Activated T-helper 2 cell treated with anti-CD3 and anti-CD28 coated beads, Interferon-gamma antibody, Interleukin-2, Interleukin-4, amounts not matched to agents 10 μg/mL and 5 μg/mL and 100 μg/mL, durations not matched to agents 14 hours and 24 hours and 36 hours (primary cell): Measurements from ENCODE around the gene SORCS2. TPM values are rescaled to one million over a fixed set of nuclear protein-coding genes. Genes with fewer than 3 reads are reported as not detected.

Experiments used
- DNase-seq: peaks from one replicate; pipeline ENCODE4 v3.0.0; 2021; ENCODE audit warnings: low spot score
- H3K27ac Mint-ChIP-seq: one replicate; pipeline ENCODE4 v1.8.0; 2021; ENCODE audit warnings: mixed read lengths
- H3K27me3 Mint-ChIP-seq: one replicate; pipeline ENCODE4 v1.8.0; 2021; ENCODE audit warnings: low read depth, mixed read lengths
- H3K36me3 Mint-ChIP-seq: one replicate; pipeline ENCODE4 v1.8.0; 2021; ENCODE audit warnings: low read depth, mixed read lengths
- H3K4me1 Mint-ChIP-seq: one replicate; pipeline ENCODE4 v1.8.0; 2021; ENCODE audit warnings: low read depth, mixed read lengths
- H3K4me3 Mint-ChIP-seq: one replicate; pipeline ENCODE4 v1.8.0; 2021; ENCODE audit warnings: low read depth, mild to moderate bottlenecking, moderate library complexity, mixed read lengths
- H3K9me3 Mint-ChIP-seq: one replicate; pipeline ENCODE4 v1.8.0; 2021; ENCODE audit warnings: mixed read lengths
- intact Hi-C: fragments of 100-400 bp; cut with micrococcal nuclease; formaldehyde crosslinking; loops from one replicate; pipeline ENCODE4 v1.15.1; 2023
- total RNA-seq: library from RNA; stranded (reverse); gene quantifications from 2 replicates; pipeline ENCODE4 v1.2.3, GENCODE V29; 2022

SORCS2 gene
- total RNA-seq, 1 donor from 2014 or later, result 0.02 TPM

GRCh38 chr4:7616193-7616592, 423.9 kb downstream of the SORCS2 start:
- intact Hi-C loops, result no loop called here
- H3K4me3 Mint-ChIP-seq, result no peak overlapping the region
- no peak for DNase-seq

GRCh38 chr4:7618361-7618760, 426.0 kb downstream of the SORCS2 start:
- intact Hi-C loops, result no loop called here
- DNase-seq, result no peak
- no peak overlapping the region for H3K27ac Mint-ChIP-seq
- no peaks in the 10 kb centered on the region for H3K4me1 Mint-ChIP-seq
- H3K4me3 Mint-ChIP-seq, result no peak overlapping the region
- H3K9me3 Mint-ChIP-seq, result no peaks in the 10 kb centered on the region
- H3K36me3 Mint-ChIP-seq, result no peaks in the 10 kb centered on the region
- no peaks in the 10 kb centered on the region for H3K27me3 Mint-ChIP-seq

More at GRCh38 chr4:7616193-7616592, 423.9 kb downstream of the SORCS2 start:
- H3K4me1 Mint-ChIP-seq, result no peaks in the 10 kb centered on the region
- no peaks in the 10 kb centered on the region for H3K27me3 Mint-ChIP-seq
- no peaks in the 10 kb centered on the region for H3K36me3 Mint-ChIP-seq
- H3K9me3 Mint-ChIP-seq, result no peaks in the 10 kb centered on the region
- H3K27ac Mint-ChIP-seq, result no peak overlapping the region

GRCh38 chr4:7620086-7620813, 427.9 kb downstream of the SORCS2 start:
- Mint-ChIP-seq H3K4me1 (no peaks in the 10 kb centered on the region), H3K9me3 (no peaks in the 10 kb centered on the region), H3K36me3 (no peaks in the 10 kb centered on the region), H3K4me3 (no peak overlapping the region), H3K27me3 (no peaks in the 10 kb centered on the region), H3K27ac (no peak overlapping the region)
- DNase-seq, result no peak
- intact Hi-C loops, result no loop called here

- H3K9me3 Mint-ChIP-seq, result no peaks in the 10 kb centered on the region
- no peak overlapping the region for H3K27ac Mint-ChIP-seq
- no peaks in the 10 kb centered on the region for H3K36me3 Mint-ChIP-seq
- intact Hi-C loops, result no loop called here
- H3K4me3 Mint-ChIP-seq, result no peak overlapping the region
- no peak for DNase-seq
- no peaks in the 10 kb centered on the region for H3K27me3 Mint-ChIP-seq
- no peaks in the 10 kb centered on the region for H3K4me1 Mint-ChIP-seq
These were observed 428.5 kb downstream of the SORCS2 start for GRCh38 chr4:7620814-7621176.

GRCh38 chr4:7621252-7622035, 429.1 kb downstream of the SORCS2 start:
- H3K4me3 Mint-ChIP-seq, result no peak overlapping the region
- intact Hi-C loops, result no loop called here

GRCh38 chr4:7622371-7622770, 430.0 kb downstream of the SORCS2 start:
- Mint-ChIP-seq H3K27me3 (no peaks in the 10 kb centered on the region), H3K27ac (no peak overlapping the region), H3K36me3 (no peaks in the 10 kb centered on the region), H3K9me3 (no peaks in the 10 kb centered on the region), H3K4me3 (no peak overlapping the region), H3K4me1 (no peaks in the 10 kb centered on the region)
- intact Hi-C loops, result no loop called here
- no peak for DNase-seq

More at GRCh38 chr4:7621252-7622035, 429.1 kb downstream of the SORCS2 start:
- H3K4me1 Mint-ChIP-seq, result no peaks in the 10 kb centered on the region
- H3K27me3 Mint-ChIP-seq, result no peaks in the 10 kb centered on the region
- DNase-seq, result no peak
- no peaks in the 10 kb centered on the region for H3K9me3 Mint-ChIP-seq
- no peaks in the 10 kb centered on the region for H3K36me3 Mint-ChIP-seq
- no peak overlapping the region for H3K27ac Mint-ChIP-seq

- Mint-ChIP-seq H3K36me3 (no peaks in the 10 kb centered on the region), H3K27ac (no peak overlapping the region), H3K27me3 (no peaks in the 10 kb centered on the region), H3K4me1 (no peaks in the 10 kb centered on the region), H3K9me3 (no peaks in the 10 kb centered on the region), H3K4me3 (no peak overlapping the region)
- DNase-seq, result no peak
- intact Hi-C loops, result no loop called here
These were observed 431.1 kb downstream of the SORCS2 start for GRCh38 chr4:7623468-7623867.

GRCh38 chr4:7624396-7624980, 432.1 kb downstream of the SORCS2 start:
- Mint-ChIP-seq H3K9me3 (no peaks in the 10 kb centered on the region), H3K4me3 (no peak overlapping the region), H3K36me3 (no peaks in the 10 kb centered on the region), H3K27ac (no peak overlapping the region), H3K4me1 (no peaks in the 10 kb centered on the region), H3K27me3 (no peaks in the 10 kb centered on the region)
- intact Hi-C loops, result no loop called here
- DNase-seq, result no peak

- DNase-seq, result no peak
- Mint-ChIP-seq H3K9me3 (no peaks in the 10 kb centered on the region), H3K27ac (no peak overlapping the region), H3K4me1 (no peaks in the 10 kb centered on the region), H3K27me3 (no peaks in the 10 kb centered on the region), H3K4me3 (no peak overlapping the region), H3K36me3 (no peaks in the 10 kb centered on the region)
- intact Hi-C loops, result no loop called here
These were observed 432.7 kb downstream of the SORCS2 start for GRCh38 chr4:7625071-7625470.

- Mint-ChIP-seq H3K27ac (no peak overlapping the region), H3K4me1 (no peaks in the 10 kb centered on the region), H3K27me3 (peaks cover 3% of the 10 kb centered on the region), H3K36me3 (no peaks in the 10 kb centered on the region), H3K4me3 (no peak overlapping the region), H3K9me3 (no peaks in the 10 kb centered on the region)
- DNase-seq, result no peak
- intact Hi-C loops, result no loop called here
These were observed 434.2 kb downstream of the SORCS2 start for GRCh38 chr4:7626531-7626930.

- Mint-ChIP-seq H3K9me3 (no peaks in the 10 kb centered on the region), H3K27me3 (peaks cover 3% of the 10 kb centered on the region)
- intact Hi-C loops, result no loop called here
These were observed 435.2 kb downstream of the SORCS2 start for GRCh38 chr4:7627251-7628250.

GRCh38 chr4:7628432-7628831, 436.1 kb downstream of the SORCS2 start:
- H3K9me3 Mint-ChIP-seq, result no peaks in the 10 kb centered on the region
- no peaks in the 10 kb centered on the region for H3K36me3 Mint-ChIP-seq
- no peak overlapping the region for H3K4me3 Mint-ChIP-seq
- H3K27ac Mint-ChIP-seq, result no peak overlapping the region
- DNase-seq, result no peak
- peaks cover 3% of the 10 kb centered on the region for H3K27me3 Mint-ChIP-seq
- intact Hi-C loops, result no loop called here
- no peaks in the 10 kb centered on the region for H3K4me1 Mint-ChIP-seq

More at GRCh38 chr4:7627251-7628250, 435.2 kb downstream of the SORCS2 start:
- no peak overlapping the region for H3K4me3 Mint-ChIP-seq
- no peak overlapping the region for H3K27ac Mint-ChIP-seq
- H3K36me3 Mint-ChIP-seq, result no peaks in the 10 kb centered on the region
- DNase-seq, result no peak
- no peaks in the 10 kb centered on the region for H3K4me1 Mint-ChIP-seq
